GM15510 (cell line): Measurements from ENCODE around the gene MAP3K21.

ENCODE experiments used
- POLR2A ChIP-seq: IDR thresholded peaks from 3 replicates; pipeline ENCODE4 v1.6.1; 2011; ENCODE audit warnings: borderline replicate concordance; ENCODE audit not compliant: insufficient read length; ENCODE audit errors: extremely low read depth

Gene MAP3K21

DNA sequence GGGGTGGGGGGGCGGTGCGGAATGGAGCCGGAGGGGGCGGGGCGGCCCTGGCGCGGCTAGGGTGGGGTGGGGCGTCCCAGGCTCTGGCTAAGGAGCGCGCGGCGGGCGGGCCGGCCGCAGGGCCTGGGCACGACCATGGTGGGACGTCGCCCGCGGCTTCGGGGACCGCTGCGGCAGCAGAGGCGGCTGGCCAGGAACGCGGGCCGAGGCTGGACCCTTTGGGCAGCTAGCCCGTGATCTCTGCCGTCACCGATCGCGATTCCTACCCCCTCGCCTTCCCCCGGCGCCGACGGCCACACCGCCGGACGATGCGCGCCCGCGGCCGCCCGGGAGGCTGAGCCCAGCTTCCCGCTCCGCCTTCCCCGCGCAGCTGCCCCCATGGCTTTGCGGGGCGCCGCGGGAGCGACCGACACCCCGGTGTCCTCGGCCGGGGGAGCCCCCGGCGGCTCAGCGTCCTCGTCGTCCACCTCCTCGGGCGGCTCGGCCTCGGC lies at the start of gene MAP3K21:
Gene MAP3K21 (plus strand): TSS at position 74 of the 491 bp plus-strand sequence. CDS start 305 bp downstream, at position 379.
- no peak for TF ChIP-seq POLR2A

DNA sequence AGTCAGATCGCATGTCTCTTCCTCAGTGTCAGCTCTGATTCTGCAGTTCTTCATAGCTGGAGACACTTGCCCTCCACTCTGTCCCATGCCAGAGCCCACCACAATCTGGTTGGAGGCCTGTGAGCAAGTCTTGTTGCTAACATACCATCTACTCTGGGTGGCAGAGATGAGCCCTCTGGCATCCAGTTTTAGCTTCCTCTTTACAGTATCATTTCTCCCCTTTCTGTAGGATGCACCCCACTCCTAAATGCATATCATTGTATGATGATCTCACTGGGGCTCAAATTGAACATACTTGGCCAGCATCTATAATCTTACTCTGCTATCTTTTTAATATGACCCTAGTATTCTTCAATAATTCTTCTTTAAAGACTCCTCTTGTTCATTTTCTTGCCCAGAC lies 48.9 kb upstream of the MAP3K21 start:
- TF ChIP-seq POLR2A: no peak

DNA sequence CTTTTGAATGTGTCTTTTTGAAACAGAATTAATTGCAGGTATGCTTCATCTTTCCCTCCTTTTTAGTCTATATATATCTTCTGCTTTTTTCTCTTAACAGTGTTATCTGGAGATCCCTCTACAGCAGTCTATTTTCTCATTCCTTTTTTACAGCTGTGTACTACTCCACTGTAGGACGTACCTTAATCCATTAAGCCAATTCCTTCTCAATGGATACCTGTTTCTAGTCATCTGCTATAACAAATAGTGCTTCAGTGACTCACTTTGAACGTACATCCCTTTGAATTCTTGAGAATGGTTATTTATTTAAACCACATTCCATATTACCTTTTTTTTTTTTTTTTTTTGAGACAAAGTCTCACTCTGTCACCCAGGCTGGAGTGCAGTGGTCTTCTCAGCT lies 47.6 kb upstream of the MAP3K21 start:
- TF ChIP-seq POLR2A: no peak

DNA sequence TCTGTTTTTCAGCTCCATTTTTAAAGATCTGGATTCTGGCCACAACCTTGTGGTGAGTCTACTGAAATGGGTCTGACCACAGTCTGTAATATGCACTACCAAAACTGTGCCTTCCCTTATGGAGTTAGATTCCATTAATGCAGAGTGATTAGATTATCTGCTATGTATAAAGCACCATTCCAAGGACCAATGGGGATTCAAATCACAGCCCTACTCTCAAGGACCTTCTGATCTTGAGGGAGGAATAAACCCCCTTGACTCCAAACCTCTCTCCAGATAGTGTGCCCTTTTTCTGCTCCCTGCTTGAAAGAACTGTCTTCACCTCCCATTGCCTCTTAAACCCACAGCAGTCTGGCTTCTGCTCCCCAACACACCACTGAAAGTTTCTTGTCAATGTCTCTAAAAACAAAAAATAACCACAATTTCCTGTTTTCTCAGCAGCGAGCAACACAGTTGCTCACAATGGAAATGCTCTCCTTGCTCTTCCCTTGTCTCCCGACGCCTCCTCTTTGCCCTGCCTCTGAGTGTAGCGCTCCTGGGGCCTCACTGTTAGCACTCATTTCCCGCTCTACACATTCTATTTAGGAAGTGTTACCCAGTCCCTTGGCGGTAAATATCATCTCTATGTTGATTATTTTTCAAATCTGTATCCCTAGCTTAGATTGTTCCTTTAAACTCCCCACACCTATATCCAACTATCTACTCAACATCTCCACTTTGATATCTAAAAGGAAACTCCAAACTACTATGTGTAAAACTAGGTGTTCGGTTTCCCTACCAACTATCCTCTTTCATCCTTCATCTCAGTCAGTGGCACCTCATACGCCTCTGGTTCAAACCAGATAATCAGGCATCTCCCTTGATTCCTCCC lies 45.6 kb upstream of the MAP3K21 start:
- no peak for TF ChIP-seq POLR2A

DNA sequence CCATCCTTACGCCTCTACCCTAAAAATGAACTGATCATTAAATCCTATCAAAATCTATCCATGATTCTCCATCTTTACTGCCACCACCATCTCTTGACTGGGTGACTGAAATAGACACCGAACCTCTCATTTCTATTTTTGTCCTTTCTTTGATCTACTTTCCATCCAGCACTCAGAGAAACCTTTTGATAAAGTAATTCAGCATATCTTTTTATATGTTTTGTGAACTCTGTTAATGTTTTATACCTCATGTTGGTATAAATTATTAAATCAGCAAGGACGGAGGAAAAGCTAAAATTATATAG lies 45.0 kb upstream of the MAP3K21 start:
- TF ChIP-seq POLR2A: no peak

DNA sequence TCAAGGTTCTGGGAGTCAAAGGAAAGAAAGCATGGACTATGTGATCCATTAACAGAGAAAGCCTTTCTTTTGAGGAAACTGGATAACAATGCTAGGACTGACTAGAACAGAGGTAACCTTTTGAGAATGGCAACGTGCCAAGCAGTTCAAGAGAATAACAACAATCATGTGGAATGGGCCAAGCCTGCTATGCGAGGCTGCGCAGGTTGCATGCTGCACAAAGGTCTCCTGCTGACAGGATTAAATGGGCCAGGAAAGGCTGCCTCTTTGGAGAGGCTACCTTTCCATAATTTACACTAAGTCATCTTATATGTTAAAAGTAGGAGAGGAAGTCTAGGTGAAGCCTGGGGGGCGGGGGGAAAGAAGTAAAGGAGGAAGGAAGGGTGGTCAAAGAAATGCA lies 37.8 kb upstream of the MAP3K21 start:
- no peak for TF ChIP-seq POLR2A

DNA sequence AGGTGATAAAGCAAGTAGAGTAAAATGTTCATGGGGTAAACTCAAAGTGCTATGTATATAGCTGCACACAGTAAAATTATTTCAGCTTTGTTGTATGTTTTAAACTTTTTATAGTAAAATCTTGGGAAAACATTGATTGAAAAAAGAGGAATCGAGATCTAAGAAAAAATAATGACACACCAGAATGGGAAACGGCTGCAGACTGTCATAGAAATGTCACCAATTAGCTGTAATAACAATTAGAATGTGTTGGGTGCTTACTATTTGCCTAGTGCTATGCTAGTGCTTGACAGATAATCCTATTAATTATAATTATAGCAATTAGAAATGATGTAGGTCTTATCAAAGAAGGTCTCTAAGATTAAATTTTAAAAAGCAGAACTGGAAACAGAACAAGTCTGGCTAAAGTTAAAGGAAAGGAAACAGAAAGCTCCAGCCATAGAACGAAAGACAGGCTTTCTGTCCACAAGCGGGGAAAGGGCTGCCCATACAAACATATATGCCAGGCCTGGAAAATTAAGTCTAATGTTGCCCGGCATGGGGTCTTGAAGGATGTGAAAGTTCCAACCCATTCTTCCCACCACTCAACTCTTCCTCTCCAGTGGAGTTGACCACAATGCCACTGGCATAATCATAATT lies 37.0 kb upstream of the MAP3K21 start:
- no peak for TF ChIP-seq POLR2A

DNA sequence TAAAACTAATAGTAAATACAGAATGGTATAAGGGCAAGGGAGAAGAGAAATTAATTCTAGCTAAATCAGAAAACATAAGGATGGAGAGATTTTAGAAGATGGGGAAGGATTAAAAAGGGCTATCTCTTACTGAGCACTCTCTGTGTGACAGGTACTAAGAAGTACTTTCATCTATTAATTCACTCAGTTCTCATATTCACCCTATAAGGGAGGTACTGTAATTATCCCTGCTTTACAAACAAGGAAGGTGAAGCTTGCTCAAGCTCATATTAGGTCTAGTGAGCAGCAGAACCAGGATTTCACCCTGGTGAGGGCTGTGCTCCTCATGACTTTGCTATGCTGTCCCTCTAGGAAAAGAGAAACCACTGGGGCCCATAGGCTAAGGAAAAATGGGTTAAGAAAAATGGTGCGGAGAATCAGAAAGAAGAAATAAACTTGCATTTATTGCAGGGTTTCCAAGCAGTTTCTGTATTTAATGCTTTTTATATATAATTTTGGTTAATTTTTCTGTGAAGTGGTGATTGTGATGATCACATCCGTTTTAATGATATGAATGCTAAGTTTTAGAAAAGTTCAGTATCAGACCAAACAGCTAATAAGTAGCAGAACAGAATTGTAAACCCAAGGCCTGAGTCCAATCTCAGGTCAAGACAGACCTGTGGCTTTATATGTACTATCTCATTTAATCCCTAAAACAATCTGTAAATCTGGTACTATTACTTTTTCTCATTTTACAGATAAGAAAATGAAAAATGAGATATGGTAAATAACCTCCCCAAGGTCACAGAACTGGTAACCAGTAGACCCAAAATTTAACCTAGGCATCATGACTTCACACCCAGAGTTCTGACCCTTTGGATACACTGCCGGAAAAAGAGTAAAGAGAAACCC lies 33.7 kb upstream of the MAP3K21 start:
- no peak for TF ChIP-seq POLR2A

DNA sequence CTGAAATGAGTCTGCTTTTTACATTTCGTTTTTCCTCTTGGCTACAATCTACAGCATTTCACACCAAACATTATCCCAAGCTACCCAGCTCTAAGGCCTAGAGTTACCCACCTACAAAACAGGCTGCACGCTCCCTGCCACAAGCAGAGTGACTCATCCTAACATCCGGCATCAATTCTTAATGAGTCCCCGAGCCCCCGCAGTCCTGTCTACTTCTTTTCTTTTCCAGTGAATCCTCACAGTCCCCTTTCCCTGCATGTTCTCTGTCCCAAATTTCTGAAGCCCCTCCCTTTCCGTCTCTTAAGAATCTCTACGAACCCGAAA lies 32.6 kb upstream of the MAP3K21 start:
- TF ChIP-seq POLR2A: no peak

DNA sequence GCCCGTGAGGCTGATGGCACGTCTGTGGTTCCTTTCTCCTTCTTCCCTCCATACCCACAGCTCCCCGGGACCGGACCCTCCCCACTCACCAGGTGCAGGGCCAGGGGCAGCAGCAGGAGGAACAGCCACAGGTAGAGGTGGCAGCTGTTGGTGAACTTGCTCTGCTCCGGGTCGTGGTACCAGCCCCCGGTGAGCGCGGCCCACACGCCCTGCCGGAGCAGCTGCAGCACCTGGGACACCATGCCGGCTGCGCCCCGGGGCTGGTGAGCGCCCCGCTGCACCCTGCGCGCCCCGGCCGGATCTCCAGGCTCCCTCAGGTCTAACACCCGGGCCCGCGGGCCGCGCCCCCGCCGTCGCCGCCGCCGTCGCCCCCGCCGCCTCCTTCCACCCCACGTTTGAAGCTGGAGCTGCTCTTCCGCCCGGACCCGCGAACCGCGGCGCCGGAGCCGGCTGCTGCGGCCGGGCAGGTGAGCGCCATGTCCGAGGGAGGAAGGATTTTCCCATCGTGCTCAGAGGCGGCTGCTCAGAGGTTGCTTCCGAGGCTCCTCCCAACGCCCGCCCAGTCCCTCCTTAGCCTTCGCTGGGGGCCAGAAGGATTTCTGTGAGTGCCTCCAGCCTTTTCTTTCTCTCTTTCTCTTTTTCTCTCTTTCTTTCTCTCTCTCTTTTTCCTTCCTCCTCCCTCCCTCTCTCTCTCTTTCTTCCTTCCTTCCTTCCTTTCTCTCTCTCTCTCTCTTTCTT lies 32.1 kb upstream of the MAP3K21 start, which contains the start of gene PCNX2:
Gene PCNX2 (minus strand): TSS at position 489 of the 738 bp plus-strand sequence. CDS start 247 bp downstream, at position 242.
- peak; percentile 68 for TF ChIP-seq POLR2A

DNA sequence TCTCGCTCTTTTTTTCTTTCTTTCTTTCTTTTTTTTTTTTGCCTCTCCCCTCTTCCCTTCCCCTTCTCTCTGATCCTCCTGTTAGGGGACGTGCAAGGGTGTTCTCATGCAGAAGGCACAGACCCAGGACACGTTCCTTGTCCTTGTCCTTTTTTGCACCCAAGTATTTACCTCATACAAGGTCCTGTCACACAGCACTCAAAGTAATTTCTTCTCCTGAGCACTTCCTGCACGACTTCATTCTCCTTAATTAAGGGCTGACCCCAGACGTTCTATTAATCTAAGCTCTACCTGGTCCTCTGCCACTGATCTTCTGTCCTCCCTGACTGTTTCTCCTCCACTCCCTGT lies 31.6 kb upstream of the MAP3K21 start:
- no peak for TF ChIP-seq POLR2A

DNA sequence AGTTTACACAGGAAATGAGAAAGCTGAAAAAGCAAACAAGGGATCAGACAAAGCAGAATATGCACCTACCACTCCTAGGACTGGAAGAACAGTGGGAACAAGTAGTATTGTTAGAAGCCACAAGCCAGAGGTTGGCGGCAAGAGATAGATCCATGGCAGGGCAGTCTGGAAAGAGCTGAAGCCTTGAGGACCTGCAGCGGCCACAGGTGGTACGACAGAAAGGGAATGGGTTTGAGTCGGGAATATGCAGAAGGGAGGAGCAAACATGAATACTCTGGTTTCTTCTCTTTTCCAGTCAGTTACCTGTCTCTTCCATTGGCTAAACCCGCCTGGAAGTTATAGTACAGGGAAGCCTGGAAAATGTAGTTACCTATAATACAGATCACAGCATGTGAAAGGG lies 28.1 kb upstream of the MAP3K21 start:
- TF ChIP-seq POLR2A: no peak

DNA sequence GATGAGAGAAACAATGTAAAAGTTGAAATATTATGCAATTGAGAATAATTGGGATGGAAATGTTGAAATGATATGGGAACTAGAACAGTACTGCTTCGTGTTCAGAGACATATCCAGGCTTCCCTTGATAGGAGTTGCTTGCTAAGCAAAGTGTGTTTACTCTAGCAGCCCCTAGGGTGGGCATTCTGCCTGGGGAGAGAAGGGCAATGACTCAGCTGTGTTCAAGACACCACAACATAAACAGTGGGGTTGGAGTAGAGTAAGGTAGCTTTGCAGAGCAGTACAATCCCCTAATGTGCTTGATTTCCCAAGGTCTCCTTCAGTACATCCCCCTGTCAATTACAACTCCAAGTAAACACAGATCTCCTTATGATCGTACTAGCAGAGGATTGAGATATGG lies 27.2 kb upstream of the MAP3K21 start:
- no peak for TF ChIP-seq POLR2A

DNA sequence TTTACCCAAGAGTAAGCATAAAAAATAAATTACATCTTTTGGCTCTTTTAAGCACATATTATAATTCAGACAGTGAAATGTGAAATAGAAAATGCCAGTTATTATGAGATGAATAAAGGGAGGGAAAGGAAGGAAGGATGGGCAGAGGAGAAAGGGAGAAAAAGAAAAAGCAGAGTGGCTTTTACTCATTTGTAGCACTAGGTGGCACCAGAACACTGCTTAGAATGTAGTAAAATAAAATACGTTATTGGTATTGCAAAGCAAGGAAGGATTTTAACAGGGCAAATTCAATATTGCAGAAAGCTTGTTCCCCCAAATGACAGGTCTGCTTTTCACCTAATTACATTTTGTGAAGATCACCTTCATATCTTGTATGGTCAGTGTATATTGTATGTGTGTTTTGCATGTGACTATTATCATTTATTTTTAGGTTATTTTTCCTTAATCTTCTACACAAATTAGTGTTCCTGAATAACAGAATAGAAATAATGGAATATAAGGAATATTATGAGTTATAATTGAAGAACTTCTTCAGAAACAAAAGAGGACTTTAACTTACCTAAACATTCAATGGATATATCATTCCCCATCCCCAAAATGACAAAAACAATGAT lies 22.9 kb upstream of the MAP3K21 start:
- TF ChIP-seq POLR2A: no peak
